ENCODE measurements around the gene SLC35E3. TPM values are rescaled to one million over a fixed set of nuclear protein-coding genes. Genes with fewer than 3 reads are reported as not detected.

SLC35E3 gene
- total RNA-seq, 1 donor from 2014 or later = 12.8 TPM

GRCh38 chr12:68750506-68750905 lies 4.5 kb downstream of the SLC35E3 start:
- H3K27me3 Mint-ChIP-seq = no peaks in the 10 kb centered on the region
- H3K4me3 Mint-ChIP-seq (ENCODE audit: low read depth) = no peak overlapping the region
- TF ChIP-seq CTCF (IDR thresholded peaks at IDR 0.05; ENCODE audit: unreplicated experiment) = no peak
- no peak for DNase-seq (ENCODE audit: low spot score, unreplicated experiment)
- H3K27ac Mint-ChIP-seq = no peak overlapping the region
- no peaks in the 10 kb centered on the region for H3K9me3 Mint-ChIP-seq (ENCODE audit: low read depth)
- peaks cover 24% of the 10 kb centered on the region for H3K36me3 Mint-ChIP-seq (ENCODE audit: insufficient read depth)
- peaks cover 16% of the 10 kb centered on the region for H3K4me1 Mint-ChIP-seq (ENCODE audit: low read depth)

DNA sequence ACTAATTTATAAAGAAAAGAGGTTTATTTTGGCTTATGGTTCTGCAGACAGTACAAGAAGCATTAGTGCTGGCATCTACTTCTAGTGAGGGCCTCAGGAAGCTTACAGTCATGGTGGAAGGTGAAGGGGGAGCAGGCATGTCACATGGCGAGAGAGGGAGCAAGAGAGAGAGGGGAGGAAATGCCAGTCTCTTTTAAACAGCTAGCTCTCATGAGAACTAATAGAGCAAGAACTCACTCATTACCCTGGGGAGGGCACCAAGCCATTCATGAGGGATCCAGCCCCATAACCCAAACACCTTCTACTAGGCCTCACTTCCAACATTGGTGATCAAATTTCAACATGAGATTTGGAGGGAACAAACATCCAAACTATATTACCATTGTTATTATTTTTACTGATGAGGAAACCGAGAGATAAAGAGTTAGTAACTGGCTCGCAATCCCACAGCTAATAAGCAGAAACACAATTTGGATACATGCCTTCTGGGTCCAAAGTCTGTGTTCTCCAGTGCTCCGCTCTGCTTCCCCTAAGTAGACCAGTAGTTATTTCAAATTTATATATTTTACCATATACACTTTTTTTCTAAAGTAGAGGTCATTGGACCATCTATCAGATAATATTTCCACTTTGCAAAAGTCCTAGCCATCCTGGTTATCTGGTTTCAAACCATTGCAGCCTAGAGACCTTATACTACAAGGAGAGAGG lies 9.7 kb downstream of the SLC35E3 start:
- Mint-ChIP-seq H3K4me1 (ENCODE audit: low read depth) (no peaks in the 10 kb centered on the region), H3K4me3 (ENCODE audit: low read depth) (no peak overlapping the region), H3K9me3 (ENCODE audit: low read depth) (no peaks in the 10 kb centered on the region), H3K36me3 (ENCODE audit: insufficient read depth) (peaks cover 31% of the 10 kb centered on the region), H3K27me3 (no peaks in the 10 kb centered on the region), H3K27ac (no peak overlapping the region)
- TF ChIP-seq CTCF (IDR thresholded peaks at IDR 0.05; ENCODE audit: unreplicated experiment) = no peak
- DNase-seq (ENCODE audit: low spot score, unreplicated experiment) = no peak

- peaks cover 29% of the 10 kb centered on the region for H3K36me3 Mint-ChIP-seq (ENCODE audit: insufficient read depth)
- no peaks in the 10 kb centered on the region for H3K4me1 Mint-ChIP-seq (ENCODE audit: low read depth)
- H3K27ac Mint-ChIP-seq = no peak overlapping the region
- H3K9me3 Mint-ChIP-seq (ENCODE audit: low read depth) = no peaks in the 10 kb centered on the region
- H3K27me3 Mint-ChIP-seq = no peaks in the 10 kb centered on the region
- no peak overlapping the region for H3K4me3 Mint-ChIP-seq (ENCODE audit: low read depth)
- no peak for DNase-seq (ENCODE audit: low spot score, unreplicated experiment)
- TF ChIP-seq CTCF (IDR thresholded peaks at IDR 0.05; ENCODE audit: unreplicated experiment) = no peak
These were observed 13.9 kb downstream of the SLC35E3 start for GRCh38 chr12:68759852-68760251.

- no peaks in the 10 kb centered on the region for H3K9me3 Mint-ChIP-seq (ENCODE audit: low read depth)
- H3K27ac Mint-ChIP-seq = no peak overlapping the region
- no peaks in the 10 kb centered on the region for H3K27me3 Mint-ChIP-seq
- no peak for TF ChIP-seq CTCF (IDR thresholded peaks at IDR 0.05; ENCODE audit: unreplicated experiment)
- DNase-seq (ENCODE audit: low spot score, unreplicated experiment) = no peak
- H3K36me3 Mint-ChIP-seq (ENCODE audit: insufficient read depth) = peaks cover 23% of the 10 kb centered on the region
- H3K4me1 Mint-ChIP-seq (ENCODE audit: low read depth) = no peaks in the 10 kb centered on the region
- no peak overlapping the region for H3K4me3 Mint-ChIP-seq (ENCODE audit: low read depth)
These were observed 14.9 kb downstream of the SLC35E3 start for GRCh38 chr12:68760806-68761441.

- Mint-ChIP-seq H3K4me1 (ENCODE audit: low read depth) (no peaks in the 10 kb centered on the region), H3K36me3 (ENCODE audit: insufficient read depth) (peaks cover 21% of the 10 kb centered on the region), H3K9me3 (ENCODE audit: low read depth) (no peaks in the 10 kb centered on the region), H3K4me3 (ENCODE audit: low read depth) (no peak overlapping the region), H3K27me3 (no peaks in the 10 kb centered on the region), H3K27ac (peak overlapping the region; percentile 57)
- DNase-seq (ENCODE audit: low spot score, unreplicated experiment) = no peak
- no peak for TF ChIP-seq CTCF (IDR thresholded peaks at IDR 0.05; ENCODE audit: unreplicated experiment)
These were observed 15.5 kb downstream of the SLC35E3 start for GRCh38 chr12:68761442-68761812.

Measured in progenitor cell of endocrine pancreas (in vitro differentiated cells).